Stomach (tissue), 9 donors: Measurements from ENCODE around the gene ATXN1. TPM values are rescaled to one million over a fixed set of nuclear protein-coding genes. Genes with fewer than 3 reads are reported as not detected.

ENCODE experiments used
- DNase-seq, 2 donors: peaks; one replicate each; pipeline versions ENCODE4 v3.0.0 to v3.0.0-alpha.2; 2013 to 2019
- H3K27ac ChIP-seq, 5 donors: fragments of 200-600 bp in 4 of 5; sonication (generic) in 4 of 5; one replicate each; pipeline ENCODE4 v1.5.1; 2013 to 2019; ENCODE audit warnings: mild to moderate bottlenecking in 1 of 5, moderate library complexity in 1 of 5
- H3K27me3 ChIP-seq, 3 donors: fragments of 200-600 bp; sonication (generic); one replicate each; pipeline ENCODE4 v1.5.1; 2017 to 2019; ENCODE audit warnings: mixed run types in 1 of 3
- H3K36me3 ChIP-seq, 4 donors: fragments of 200-600 bp; sonication (generic); 1 replicate in 3 of 4; 2 replicates in 1 of 4; pipeline ENCODE4 v1.5.1; 2016 to 2019
- H3K4me1 ChIP-seq, 4 donors: fragments of 200-600 bp; sonication (generic); one replicate each; pipeline ENCODE4 v1.5.1; 2016 to 2019
- H3K4me3 ChIP-seq, 4 donors: fragments of 200-600 bp; sonication (generic) in 3 of 4; one replicate each; pipeline ENCODE4 v1.5.1; 2016 to 2019; ENCODE audit warnings: mild to moderate bottlenecking in 1 of 4
- H3K9me3 ChIP-seq, 4 donors: fragments of 200-600 bp; sonication (generic); one replicate each; pipeline ENCODE4 v1.5.1; 2016 to 2019
- CTCF ChIP-seq, 7 experiments: fragments of 450-650 bp in 4 of 7; fragments of 200-600 bp in 3 of 7; sonication (generic) in 3 of 7; IDR thresholded peaks; one replicate each; pipeline ENCODE4 v1.5.1; 2016 to 2019; ENCODE audit warnings: antibody characterized with exemption in 7 of 7, control low read depth in 2 of 7, mild to moderate bottlenecking in 1 of 7
- EP300 ChIP-seq: sonication (generic); formaldehyde crosslinking; IDR thresholded peaks from one replicate; pipeline ENCODE4 v1.6.1; 2017; ENCODE audit warnings: antibody characterized with exemption
- POLR2A ChIP-seq, 4 donors: fragments of 450-650 bp; IDR thresholded peaks; one replicate each; pipeline ENCODE4 v1.6.1; 2016; ENCODE audit warnings: antibody characterized with exemption in 4 of 4, control low read depth in 2 of 4, mild to moderate bottlenecking in 1 of 4, moderate library complexity in 1 of 4
- POLR2AphosphoS5 ChIP-seq, 3 donors: sonication (generic); formaldehyde crosslinking; IDR thresholded peaks; one replicate each; pipeline ENCODE4 v1.6.1; 2016; ENCODE audit warnings: antibody characterized with exemption in 3 of 3
- WGBS, 5 donors: extraction: QIAGEN DNeasy Blood & Tissue Kit in 3 of 5; methylation state at CpG; one replicate each; pipeline versions ENCODE4 v1.1.5 to v1.1.7; 2013 to 2018; 5-methylcytosine and 5-hydroxymethylcytosine counted together
- intact Hi-C: fragments of 100-400 bp; cut with DNase I; formaldehyde crosslinking; loops from one replicate; pipeline ENCODE4 v1.15.1; 2023; ENCODE audit warnings: low total_unique reads
- polyA plus RNA-seq, 3 donors: library from polyadenylated mRNA; stranded (reverse); fragments of 200-250 nt; gene quantifications; one replicate each; pipeline ENCODE4 v1.2.3, GENCODE V29; 2013
- total RNA-seq, 5 donors: library from RNA; depleted of rRNA; stranded (reverse); fragments of >200 nt; gene quantifications; one replicate each; pipeline versions ENCODE4 v1.1.0 to v1.2.3, GENCODE V29; 2014 to 2016
- donor health status: healthy with polysubstance abuse.
- donor health status: Bipolar disorder and iron deficiency.
- donor health status: healthy.

Gene ATXN1
- total and polyA plus RNA-seq, 8 donors, result 5.2 to 106 (median 39.0) TPM

GRCh38 chr6:16335176-16335575 is 426.1 kb downstream of the ATXN1 start:
- H3K4me3 ChIP-seq, result no peak overlapping the region
- H3K4me1 ChIP-seq, result peaks cover 14 to 70% (median 45%) of the 10 kb centered on the region in 4 donors
- WGBS, 5 donors, result 85 to 95% (median 90%) methylated on average over 10 of the region's 10 CpGs
- intact Hi-C loops, result loop anchor here (10.0 kb wide), 1 partner anchor 440 kb away; no protein-coding TSS in a partner anchor
- H3K9me3 ChIP-seq, result no peaks in the 10 kb centered on the region
- H3K36me3 ChIP-seq, result no peaks in the 10 kb centered on the region
- peak overlapping the region in 4 of 5 donors; percentile 7 to 56 (median 32) for H3K27ac ChIP-seq
- TF ChIP-seq POLR2AphosphoS5 (IDR thresholded peaks at IDR 0.05) (no peak), POLR2A (IDR thresholded peaks at IDR 0.05) (no peak), CTCF (IDR thresholded peaks at IDR 0.05) (no peak), EP300 (no peak)
- H3K27me3 ChIP-seq, result no peaks in the 10 kb centered on the region
- no peak for DNase-seq

- Histone ChIP-seq H3K36me3 (no peaks in the 10 kb centered on the region), H3K9me3 (no peaks in the 10 kb centered on the region), H3K27ac (peak overlapping the region in 3 of 5 donors; percentile 18 to 56 (median 47)), H3K27me3 (no peaks in the 10 kb centered on the region), H3K4me1 (peaks cover 14 to 70% (median 45%) of the 10 kb centered on the region in 4 donors), H3K4me3 (no peak overlapping the region)
- intact Hi-C loops, result loop anchor here (10.0 kb wide), 1 partner anchor 440 kb away; no protein-coding TSS in a partner anchor
- peak in 2 of 3 donors; percentile 36 to 62 for TF ChIP-seq POLR2AphosphoS5 (IDR thresholded peaks at IDR 0.05)
- no peak for TF ChIP-seq EP300
- no peak for DNase-seq
- WGBS, 5 donors, result 58 to 86% (median 72%) methylated on average over 3 of the region's 3 CpGs
These were observed 426.6 kb downstream of the ATXN1 start for GRCh38 chr6:16334671-16335070.

GRCh38 chr6:16333580-16333979 is 427.7 kb downstream of the ATXN1 start:
- no peak for DNase-seq
- H3K9me3 ChIP-seq, result no peaks in the 10 kb centered on the region
- no peak overlapping the region for H3K4me3 ChIP-seq
- H3K27ac ChIP-seq, result peak overlapping the region in 1 of 5 donors; percentile 47
- no peak for TF ChIP-seq POLR2A (IDR thresholded peaks at IDR 0.05)
- TF ChIP-seq POLR2AphosphoS5 (IDR thresholded peaks at IDR 0.05), result peak in 1 of 3 donors; percentile 5
- H3K4me1 ChIP-seq, result peaks cover 14 to 61% (median 35%) of the 10 kb centered on the region in 4 donors
- 63 to 77% (median 73%) methylated on average over 3 of the region's 3 CpGs for WGBS, 5 donors
- H3K27me3 ChIP-seq, result no peaks in the 10 kb centered on the region
- no peaks in the 10 kb centered on the region for H3K36me3 ChIP-seq
- intact Hi-C loops, result loop anchor here (10.0 kb wide), 1 partner anchor 441 kb away; no protein-coding TSS in a partner anchor

GRCh38 chr6:16332175-16332542 is 429.1 kb downstream of the ATXN1 start:
- H3K9me3 ChIP-seq, result no peaks in the 10 kb centered on the region
- intact Hi-C loops, result loop anchor here (10.0 kb wide), 1 partner anchor 443 kb away; no protein-coding TSS in a partner anchor
- peaks cover 12 to 47% (median 24%) of the 10 kb centered on the region in 4 donors for H3K4me1 ChIP-seq
- peak; percentile 87 to 93 for DNase-seq
- H3K4me3 ChIP-seq, result no peak overlapping the region
- WGBS, 5 donors, result 3 to 7% (median 4%) methylated on average over 7 of the region's 7 CpGs
- peaks cover 10 to 12% (median 10%) of the 10 kb centered on the region in 4 donors for H3K36me3 ChIP-seq
- TF ChIP-seq POLR2AphosphoS5 (IDR thresholded peaks at IDR 0.05) (peak in 1 of 3 donors; percentile 24), CTCF (IDR thresholded peaks at IDR 0.05) (peak in 5 of 7 experiments; percentile 83 to 94 (median 89)), POLR2A (IDR thresholded peaks at IDR 0.05) (no peak)
- H3K27me3 ChIP-seq, result no peaks in the 10 kb centered on the region
- H3K27ac ChIP-seq, result peak overlapping the region in 2 of 5 donors; percentile 23 to 47

- intact Hi-C loops, result loop anchor here (10.0 kb wide), 1 partner anchor 443 kb away; no protein-coding TSS in a partner anchor
- DNase-seq, result peak; percentile 72 to 86
These were observed 429.7 kb downstream of the ATXN1 start for GRCh38 chr6:16331384-16332174.

More at GRCh38 chr6:16331384-16332174, 429.7 kb downstream of the ATXN1 start:
- no peak for TF ChIP-seq EP300
- peak in 5 of 7 experiments; percentile 77 to 94 (median 89) for TF ChIP-seq CTCF (IDR thresholded peaks at IDR 0.05)
- no peak for TF ChIP-seq POLR2A (IDR thresholded peaks at IDR 0.05)
- peak in 1 of 3 donors; percentile 20 for TF ChIP-seq POLR2AphosphoS5 (IDR thresholded peaks at IDR 0.05)
- WGBS, 5 donors, result 19 to 28% (median 24%) methylated on average over 11 of the region's 11 CpGs
- H3K27me3 ChIP-seq, result no peaks in the 10 kb centered on the region
- H3K4me3 ChIP-seq, result no peak overlapping the region
- no peaks in the 10 kb centered on the region for H3K9me3 ChIP-seq
- peaks cover 7 to 41% (median 22%) of the 10 kb centered on the region in 4 donors for H3K4me1 ChIP-seq
- H3K36me3 ChIP-seq, result peaks cover 13 to 18% (median 16%) of the 10 kb centered on the region in 4 donors
- peak overlapping the region in 2 of 5 donors; percentile 11 to 23 for H3K27ac ChIP-seq
